ENCODE measurements around the gene TRIM7.
A peak's percentile ranks its signal among the peaks of the same experiment; 100 is the strongest.

The TRIM7 gene

GRCh38 chr5:181242031-181242451, 37.0 kb upstream of the TRIM7 start:
- no peak overlapping the region for H4K8ac ChIP-seq (ENCODE audit: low read length)
- H3K4me3 ChIP-seq (ENCODE audit: insufficient read depth in 1 of 2, low read depth in 1 of 2, low read length in 2 of 2), result peak overlapping the region; percentile 37 to 98
- no peak overlapping the region for H3K18ac ChIP-seq (ENCODE audit: low read depth in 1 of 2, low read length in 2 of 2)
- H2BK15ac ChIP-seq (ENCODE audit: low read depth, poor library complexity, severe bottlenecking), result no peak overlapping the region
- no peak overlapping the region for H4K91ac ChIP-seq (ENCODE audit: low read length)
- H3K4me2 ChIP-seq (ENCODE audit: low read length, poor library complexity, severe bottlenecking), result peak overlapping the region; percentile 87
- H3K9me3 ChIP-seq (ENCODE audit: control insufficient read depth, low read length), result no peaks in the 10 kb centered on the region
- H3K27me3 ChIP-seq (ENCODE audit: control insufficient read depth in 1 of 2, insufficient read depth in 1 of 2, low read length in 2 of 2), result no peaks in the 10 kb centered on the region
- no peak overlapping the region for H2AFZ ChIP-seq (ENCODE audit: low read depth, low read length)
- H3K9ac ChIP-seq (ENCODE audit: low read length), result peak overlapping the region; percentile 96
- no peak overlapping the region for H3K4ac ChIP-seq (ENCODE audit: low read depth in 1 of 2, low read length in 2 of 2)
- no peak for DNase-seq
- H3K79me1 ChIP-seq (replicated peaks; ENCODE audit: low read length, poor library complexity, severe bottlenecking), result no peaks in the 10 kb centered on the region
- no peak overlapping the region for H2BK5ac ChIP-seq (ENCODE audit: low read depth, low read length, poor library complexity, severe bottlenecking)
- no peak overlapping the region for H2BK12ac ChIP-seq (ENCODE audit: low read length in 2 of 2)
- no peak overlapping the region for H2AK5ac ChIP-seq (ENCODE audit: low read length, severe bottlenecking)
- no peak overlapping the region for H2BK120ac ChIP-seq (ENCODE audit: low read depth, low read length)
- H3K36me3 ChIP-seq (ENCODE audit: control insufficient read depth in 1 of 2, insufficient read depth in 2 of 2, low read depth in 1 of 2, low read length in 2 of 2), result peaks cover 55 to 59% of the 10 kb centered on the region in 2 experiments
- H3K14ac ChIP-seq (ENCODE audit: low read length in 2 of 2), result no peak overlapping the region
- H3K4me1 ChIP-seq (ENCODE audit: control insufficient read depth, insufficient read depth, low read depth, low read length), result peaks cover 25% of the 10 kb centered on the region
- WGBS, result 42% methylated on average over 6 of the region's 6 CpGs
- peak overlapping the region; percentile 33 for H3K27ac ChIP-seq (ENCODE audit: low read length, poor library complexity, severe bottlenecking)
- no peak overlapping the region for H3K23ac ChIP-seq (ENCODE audit: low read length in 2 of 2)

GRCh38 chr5:181241393-181241975, 36.5 kb upstream of the TRIM7 start:
- H2AK5ac ChIP-seq (ENCODE audit: low read length, severe bottlenecking), result no peak overlapping the region
- H2BK15ac ChIP-seq (ENCODE audit: low read depth, poor library complexity, severe bottlenecking), result no peak overlapping the region
- H3K27ac ChIP-seq (ENCODE audit: low read length, poor library complexity, severe bottlenecking), result peak overlapping the region; percentile 33
- H3K9me3 ChIP-seq (ENCODE audit: control insufficient read depth, low read length), result no peaks in the 10 kb centered on the region
- H3K36me3 ChIP-seq (ENCODE audit: control insufficient read depth in 1 of 2, insufficient read depth in 2 of 2, low read depth in 1 of 2, low read length in 2 of 2), result peaks cover 61 to 64% of the 10 kb centered on the region in 2 experiments
- H2BK5ac ChIP-seq (ENCODE audit: low read depth, low read length, poor library complexity, severe bottlenecking), result no peak overlapping the region
- peak overlapping the region in 1 of 2 experiments; percentile 98 for H3K4me3 ChIP-seq (ENCODE audit: insufficient read depth in 1 of 2, low read depth in 1 of 2, low read length in 2 of 2)
- H3K4me2 ChIP-seq (ENCODE audit: low read length, poor library complexity, severe bottlenecking), result peak overlapping the region; percentile 87
- H2BK12ac ChIP-seq (ENCODE audit: low read length in 2 of 2), result no peak overlapping the region
- 41% methylated on average over 5 of the region's 6 CpGs for WGBS
- no peaks in the 10 kb centered on the region for H3K27me3 ChIP-seq (ENCODE audit: control insufficient read depth in 1 of 2, insufficient read depth in 1 of 2, low read length in 2 of 2)
- no peak overlapping the region for H3K18ac ChIP-seq (ENCODE audit: low read depth in 1 of 2, low read length in 2 of 2)
- H3K14ac ChIP-seq (ENCODE audit: low read length in 2 of 2), result no peak overlapping the region
- H3K4me1 ChIP-seq (ENCODE audit: control insufficient read depth, insufficient read depth, low read depth, low read length), result peaks cover 25% of the 10 kb centered on the region
- peak overlapping the region; percentile 96 for H3K9ac ChIP-seq (ENCODE audit: low read length)
- H4K91ac ChIP-seq (ENCODE audit: low read length), result no peak overlapping the region
- no peaks in the 10 kb centered on the region for H3K79me1 ChIP-seq (replicated peaks; ENCODE audit: low read length, poor library complexity, severe bottlenecking)
- no peak overlapping the region for H4K8ac ChIP-seq (ENCODE audit: low read length)
- no peak overlapping the region for H3K4ac ChIP-seq (ENCODE audit: low read depth in 1 of 2, low read length in 2 of 2)
- H2BK120ac ChIP-seq (ENCODE audit: low read depth, low read length), result no peak overlapping the region
- no peak overlapping the region for H2AFZ ChIP-seq (ENCODE audit: low read depth, low read length)
- H3K23ac ChIP-seq (ENCODE audit: low read length in 2 of 2), result no peak overlapping the region
- DNase-seq, result peak; percentile 91

DNA sequence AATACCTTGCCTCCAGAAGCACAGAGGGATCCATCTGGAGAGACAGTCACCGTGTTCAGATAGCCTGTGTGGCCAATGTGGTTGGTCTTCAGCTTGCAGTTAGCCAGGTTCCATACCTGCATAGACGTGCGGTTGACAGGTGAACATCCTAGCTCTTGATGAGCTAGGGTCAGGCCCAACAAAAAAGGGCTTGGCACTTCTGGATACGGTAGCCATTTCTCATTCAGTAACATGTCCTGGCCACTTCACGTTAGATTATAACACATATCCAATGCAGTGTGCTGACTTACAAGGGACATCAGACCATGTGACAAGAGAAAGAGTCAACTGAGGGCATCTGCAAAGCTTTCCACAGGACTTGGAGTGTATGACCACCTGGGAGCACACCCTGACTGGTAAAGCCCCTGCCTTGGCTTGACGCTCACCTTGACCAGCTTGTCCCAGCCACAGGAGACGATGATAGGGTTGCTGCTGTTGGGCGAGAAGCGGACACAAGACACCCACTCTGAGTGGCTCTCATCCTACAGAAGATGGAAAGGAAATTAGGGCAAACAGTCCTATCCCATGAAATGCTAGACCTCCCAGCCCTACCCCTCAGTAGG, 34.2 kb upstream of the TRIM7 start:
- Histone ChIP-seq H2AFZ (ENCODE audit: low read depth, low read length) (no peak overlapping the region), H3K4me1 (ENCODE audit: control insufficient read depth, insufficient read depth, low read depth, low read length) (peaks cover 18% of the 10 kb centered on the region), H4K8ac (ENCODE audit: low read length) (no peak overlapping the region), H2BK5ac (ENCODE audit: low read depth, low read length, poor library complexity, severe bottlenecking) (no peak overlapping the region), H3K27me3 (ENCODE audit: control insufficient read depth in 1 of 2, insufficient read depth in 1 of 2, low read length in 2 of 2) (no peaks in the 10 kb centered on the region), H3K14ac (ENCODE audit: low read length in 2 of 2) (no peak overlapping the region), H3K9ac (ENCODE audit: low read length) (peak overlapping the region; percentile 2), H3K4me3 (ENCODE audit: insufficient read depth in 1 of 2, low read depth in 1 of 2, low read length in 2 of 2) (no peak overlapping the region), H2AK5ac (ENCODE audit: low read length, severe bottlenecking) (no peak overlapping the region), H3K79me1 (replicated peaks; ENCODE audit: low read length, poor library complexity, severe bottlenecking) (no peaks in the 10 kb centered on the region), H3K4ac (ENCODE audit: low read depth in 1 of 2, low read length in 2 of 2) (no peak overlapping the region), H3K18ac (ENCODE audit: low read depth in 1 of 2, low read length in 2 of 2) (no peak overlapping the region), H2BK12ac (ENCODE audit: low read length in 2 of 2) (no peak overlapping the region), H4K91ac (ENCODE audit: low read length) (no peak overlapping the region), H3K4me2 (ENCODE audit: low read length, poor library complexity, severe bottlenecking) (no peak overlapping the region), H3K36me3 (ENCODE audit: control insufficient read depth in 1 of 2, insufficient read depth in 2 of 2, low read depth in 1 of 2, low read length in 2 of 2) (peaks cover 77 to 86% of the 10 kb centered on the region in 2 experiments), H2BK15ac (ENCODE audit: low read depth, poor library complexity, severe bottlenecking) (no peak overlapping the region), H3K27ac (ENCODE audit: low read length, poor library complexity, severe bottlenecking) (no peak overlapping the region), H3K23ac (ENCODE audit: low read length in 2 of 2) (peak overlapping the region in 1 of 2 experiments; percentile 53), H3K9me3 (ENCODE audit: control insufficient read depth, low read length) (no peaks in the 10 kb centered on the region), H2BK120ac (ENCODE audit: low read depth, low read length) (no peak overlapping the region)
- 96% methylated on average over 9 of the region's 9 CpGs for WGBS
- DNase-seq, result no peak

DNA sequence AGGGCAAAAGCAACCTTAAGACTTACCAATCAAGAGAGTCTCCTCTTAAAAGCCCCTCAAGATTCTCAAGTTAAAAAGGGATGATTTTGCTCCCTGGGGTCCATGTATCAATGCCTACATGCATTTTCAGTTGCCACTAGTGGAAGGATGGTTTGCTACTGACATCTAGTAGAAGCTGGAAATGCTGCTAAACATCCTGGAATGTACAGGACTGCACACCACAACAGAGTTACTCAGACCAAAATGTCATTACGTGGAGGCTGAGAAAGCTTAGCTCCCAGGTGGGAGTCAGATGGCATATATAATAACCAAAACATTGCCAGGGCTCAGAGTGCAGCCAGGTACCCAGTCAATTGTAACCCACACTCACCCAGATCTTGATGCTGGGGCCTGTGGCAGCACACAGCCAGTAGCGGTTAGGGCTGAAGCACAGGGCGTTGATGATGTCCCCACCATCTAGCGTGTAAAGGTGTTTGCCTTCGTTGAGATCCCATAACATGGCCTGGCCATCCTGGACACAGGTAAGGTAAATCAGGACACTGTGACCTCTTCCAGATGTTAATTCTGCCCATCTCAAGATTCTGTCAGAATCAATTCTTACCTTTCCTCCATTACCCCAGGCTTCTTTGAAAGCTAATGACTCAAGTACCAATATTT, 32.9 kb upstream of the TRIM7 start:
- Histone ChIP-seq H3K4me1 (ENCODE audit: control insufficient read depth, insufficient read depth, low read depth, low read length) (peaks cover 18% of the 10 kb centered on the region), H3K4me3 (ENCODE audit: insufficient read depth in 1 of 2, low read depth in 1 of 2, low read length in 2 of 2) (no peak overlapping the region), H3K27me3 (ENCODE audit: control insufficient read depth in 1 of 2, insufficient read depth in 1 of 2, low read length in 2 of 2) (no peaks in the 10 kb centered on the region), H2AK5ac (ENCODE audit: low read length, severe bottlenecking) (no peak overlapping the region), H4K91ac (ENCODE audit: low read length) (no peak overlapping the region), H2AFZ (ENCODE audit: low read depth, low read length) (no peak overlapping the region), H3K9ac (ENCODE audit: low read length) (peak overlapping the region; percentile 53), H3K79me1 (replicated peaks; ENCODE audit: low read length, poor library complexity, severe bottlenecking) (no peaks in the 10 kb centered on the region), H3K23ac (ENCODE audit: low read length in 2 of 2) (no peak overlapping the region), H2BK5ac (ENCODE audit: low read depth, low read length, poor library complexity, severe bottlenecking) (no peak overlapping the region), H2BK15ac (ENCODE audit: low read depth, poor library complexity, severe bottlenecking) (no peak overlapping the region), H2BK12ac (ENCODE audit: low read length in 2 of 2) (no peak overlapping the region), H3K4me2 (ENCODE audit: low read length, poor library complexity, severe bottlenecking) (no peak overlapping the region), H3K14ac (ENCODE audit: low read length in 2 of 2) (no peak overlapping the region), H4K8ac (ENCODE audit: low read length) (no peak overlapping the region), H3K27ac (ENCODE audit: low read length, poor library complexity, severe bottlenecking) (no peak overlapping the region), H3K36me3 (ENCODE audit: control insufficient read depth in 1 of 2, insufficient read depth in 2 of 2, low read depth in 1 of 2, low read length in 2 of 2) (peaks cover 87 to 96% of the 10 kb centered on the region in 2 experiments), H3K9me3 (ENCODE audit: control insufficient read depth, low read length) (no peaks in the 10 kb centered on the region), H3K18ac (ENCODE audit: low read depth in 1 of 2, low read length in 2 of 2) (no peak overlapping the region), H3K4ac (ENCODE audit: low read depth in 1 of 2, low read length in 2 of 2) (no peak overlapping the region), H2BK120ac (ENCODE audit: low read depth, low read length) (no peak overlapping the region)
- WGBS, result 96% methylated on average over 5 of the region's 5 CpGs
- DNase-seq, result no peak
